Nucleus accumbens (tissue), 56 donors: ENCODE measurements around the gene TTLL8.

ENCODE experiments used
- DNase-seq, 56 donors: peaks; one replicate each; lab custom pipeline; 2025; lab: John Stamatoyannopoulos, UW

Gene TTLL8

DNA sequence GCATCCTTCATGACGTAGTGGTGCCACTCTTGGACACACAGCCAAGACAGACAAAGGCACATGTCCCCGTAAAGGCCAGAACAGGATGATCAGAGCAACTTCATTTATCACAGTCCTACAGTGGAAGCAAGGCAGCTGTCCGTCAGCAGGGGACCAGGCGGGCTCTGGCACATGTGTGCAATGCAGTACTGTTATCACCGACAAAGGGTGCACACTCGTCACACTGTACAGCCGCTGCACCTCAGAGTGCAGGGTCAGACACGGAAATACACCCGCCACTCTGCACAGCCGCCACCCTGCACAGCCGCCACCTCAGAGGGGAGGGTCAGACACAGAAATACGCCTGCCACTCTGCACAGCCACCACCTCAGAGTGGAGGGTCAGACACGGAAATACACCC lies 32.1 kb downstream of the TTLL8 start:
- no peak for DNase-seq

DNA sequence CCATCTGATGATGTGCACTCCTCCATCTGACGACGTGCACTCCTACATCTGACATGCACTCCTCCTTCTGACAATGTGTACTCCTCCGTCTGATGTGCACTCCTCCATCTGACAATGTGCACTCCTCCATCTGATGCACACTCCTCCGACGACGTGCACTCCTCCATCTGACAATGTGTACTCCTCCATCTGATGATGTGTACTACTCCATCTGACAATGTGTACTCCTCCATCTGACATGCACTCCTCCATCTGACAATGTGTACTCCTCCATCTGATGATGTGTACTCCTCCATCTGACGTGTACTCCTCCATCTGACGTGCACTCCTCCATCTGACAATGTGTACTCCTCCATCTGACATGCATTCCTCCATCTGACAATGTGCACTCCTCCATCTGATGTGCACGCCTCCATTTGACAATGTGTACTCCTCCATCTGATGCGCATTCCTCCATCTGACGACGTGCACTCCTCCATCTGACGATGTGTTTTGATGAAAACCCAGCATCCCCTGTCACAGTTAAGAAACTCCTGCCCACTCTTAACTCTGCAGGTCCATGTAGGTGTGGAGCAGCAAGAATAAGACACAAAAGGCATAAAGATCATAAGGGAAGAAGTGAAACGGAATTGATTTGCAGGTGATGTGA lies 35.8 kb downstream of the TTLL8 start:
- peak in 3 of 56 donors; percentile 1 to 19 (median 8) for DNase-seq

DNA sequence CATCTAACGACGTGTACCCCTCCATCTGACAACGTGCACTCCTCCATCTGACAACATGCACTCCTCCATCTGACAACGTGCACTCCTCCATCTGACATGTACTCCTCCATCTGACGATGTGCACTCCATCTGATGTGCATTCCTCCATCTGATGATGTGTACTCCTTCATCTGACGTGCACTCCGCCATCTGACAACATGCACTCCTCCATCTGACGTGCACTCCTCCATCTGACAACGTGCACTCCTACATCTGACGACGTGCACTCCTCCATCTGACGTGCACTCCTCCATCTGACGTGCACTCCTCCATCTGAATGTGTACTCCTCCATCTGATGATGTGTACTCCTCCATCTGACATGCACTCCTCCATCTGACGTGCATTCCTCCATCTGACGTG lies 37.5 kb downstream of the TTLL8 start:
- DNase-seq = no peak

DNA sequence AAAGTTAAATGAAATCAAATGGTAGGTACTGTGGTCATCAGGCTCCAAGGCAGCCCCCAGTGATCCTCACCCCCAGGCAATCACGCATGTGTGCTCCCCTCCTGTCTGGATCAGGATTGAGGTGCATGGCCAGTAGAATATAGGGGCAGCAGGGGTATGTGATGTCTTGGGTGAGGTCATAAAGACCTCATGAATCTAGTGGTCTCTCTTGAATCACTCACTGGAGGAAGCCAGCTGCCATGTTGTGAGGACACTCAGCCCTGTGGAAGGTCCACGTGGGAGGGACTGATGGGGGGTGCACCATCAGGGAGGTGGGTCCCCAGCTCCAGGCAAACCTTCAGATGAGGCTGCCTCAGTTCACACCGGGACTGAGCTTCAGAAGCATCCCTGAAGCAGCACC lies 38.8 kb downstream of the TTLL8 start:
- no peak for DNase-seq

DNA sequence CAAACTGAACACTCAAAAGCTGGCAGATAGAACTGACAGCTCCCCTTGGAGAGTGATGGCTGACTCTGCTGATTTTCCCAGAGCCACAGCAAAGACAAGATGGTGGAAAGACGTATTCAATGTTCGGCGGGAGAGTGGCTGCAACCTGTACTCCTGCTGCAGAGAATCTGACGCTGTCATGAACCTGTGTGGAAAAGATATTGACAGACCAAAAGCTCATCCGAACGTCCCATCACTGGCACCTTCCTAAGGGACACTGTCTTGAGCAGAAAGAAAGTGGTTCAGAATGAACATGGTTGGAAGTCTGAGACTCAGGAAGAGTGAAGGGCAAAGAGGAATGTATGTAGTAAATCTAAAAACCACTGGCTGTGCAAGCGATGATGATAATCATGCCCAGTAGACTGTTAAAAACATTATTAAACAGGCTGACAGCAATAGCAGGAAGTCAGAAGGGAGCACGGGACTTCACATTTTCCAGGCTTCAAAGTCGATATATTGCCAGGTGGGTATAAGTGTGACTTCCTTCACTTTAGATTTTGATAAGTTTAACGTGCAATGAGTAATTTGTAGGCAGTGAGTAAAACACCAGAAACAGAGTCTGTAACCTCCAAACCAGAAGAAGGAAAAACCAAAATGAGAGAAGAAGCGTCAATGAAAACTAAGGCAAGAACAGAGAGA lies 39.4 kb downstream of the TTLL8 start:
- DNase-seq = no peak

DNA sequence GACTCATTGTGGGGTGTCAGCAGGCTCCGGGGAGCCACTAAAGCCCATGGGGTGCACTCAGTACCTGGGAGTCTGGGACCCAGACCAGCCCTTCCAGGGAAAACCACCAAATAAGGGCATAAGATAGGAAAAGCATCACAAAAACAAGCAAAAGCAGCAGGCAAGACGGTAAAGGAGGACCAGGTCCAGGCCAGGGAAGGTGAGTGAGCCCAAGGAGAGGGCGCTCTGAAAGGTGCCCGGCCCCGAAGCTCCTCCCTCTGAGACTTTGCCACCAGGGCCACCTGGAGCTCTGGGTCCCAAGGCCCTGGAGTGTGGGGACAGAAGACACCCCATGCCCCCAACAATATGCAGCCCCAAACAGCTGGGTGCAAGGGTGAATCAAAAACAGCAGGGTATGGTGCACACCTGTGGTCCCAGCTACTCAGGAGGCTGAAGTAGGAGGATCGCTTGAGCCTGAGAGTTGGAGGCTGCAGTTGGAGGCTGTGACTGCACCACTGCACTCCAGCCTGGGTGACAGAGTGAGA lies 40.3 kb downstream of the TTLL8 start:
- DNase-seq = no peak

DNA sequence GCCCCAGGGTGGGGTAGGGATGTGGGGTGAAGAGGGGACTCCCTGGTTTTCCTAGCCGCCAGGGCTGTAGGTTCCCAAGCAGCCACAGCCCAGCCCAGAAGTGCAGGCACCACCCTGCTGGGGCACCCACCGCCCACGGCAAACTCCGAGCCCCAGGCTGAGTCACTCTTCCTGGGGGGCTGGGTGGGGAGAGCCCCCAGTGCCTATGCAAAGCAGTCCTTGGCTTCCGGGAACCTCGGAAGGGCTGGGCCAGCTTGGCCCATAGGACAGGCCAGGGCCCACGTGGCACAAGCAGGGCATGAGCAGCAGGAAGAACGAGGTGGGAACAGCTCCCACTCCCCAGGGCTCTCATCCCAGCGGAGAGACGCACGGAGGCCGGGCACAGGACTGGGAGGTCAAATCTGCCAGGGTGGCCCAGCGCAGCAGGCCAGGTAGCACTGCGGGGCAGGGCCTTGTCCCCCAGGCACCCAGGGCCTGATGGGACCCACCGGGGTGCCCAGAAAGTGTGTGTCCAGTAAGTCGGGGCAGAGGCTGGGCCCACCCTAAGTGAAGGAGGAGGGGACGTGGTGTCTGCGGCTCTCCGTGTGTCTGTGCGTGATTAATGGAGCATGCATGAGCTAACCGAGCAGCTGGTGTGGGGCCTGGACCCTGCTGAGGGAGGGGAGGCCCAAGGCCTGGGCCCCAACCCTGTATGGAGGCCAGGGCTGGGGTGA lies 41.0 kb downstream of the TTLL8 start:
- no peak for DNase-seq

DNA sequence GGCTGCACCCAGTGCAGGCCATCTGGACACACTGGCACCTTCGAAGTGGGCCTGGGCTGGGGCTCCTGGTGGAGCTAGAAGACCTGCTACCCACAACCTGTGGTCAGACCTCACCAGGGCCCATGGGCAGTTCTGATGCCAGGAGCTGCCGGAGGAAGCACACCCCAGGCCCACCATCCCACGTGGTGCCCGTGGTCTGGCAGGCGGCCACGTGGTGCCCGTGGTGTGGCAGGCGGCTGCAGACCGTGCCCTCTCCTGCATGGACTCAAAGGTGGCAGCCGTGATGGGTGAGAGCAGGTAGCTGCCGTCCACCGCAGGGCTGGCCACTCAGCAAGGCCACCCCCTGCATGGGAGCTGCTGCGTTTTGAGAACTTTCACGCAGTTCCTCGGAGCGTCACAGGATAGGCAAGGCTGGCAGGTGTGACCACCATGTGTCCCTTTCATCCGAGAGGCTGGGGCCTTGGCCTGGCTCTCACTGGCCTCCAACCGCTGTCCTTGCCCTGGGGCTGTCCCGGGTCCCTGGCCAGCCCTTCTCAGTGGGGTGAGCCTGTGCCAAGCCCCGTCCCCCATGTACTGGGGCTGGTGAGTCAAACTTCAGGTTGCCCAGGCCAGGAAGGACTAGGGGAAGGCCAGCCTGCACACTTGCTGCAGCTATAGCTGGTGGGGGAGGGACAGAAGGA lies 41.6 kb downstream of the TTLL8 start:
- DNase-seq = no peak

DNA sequence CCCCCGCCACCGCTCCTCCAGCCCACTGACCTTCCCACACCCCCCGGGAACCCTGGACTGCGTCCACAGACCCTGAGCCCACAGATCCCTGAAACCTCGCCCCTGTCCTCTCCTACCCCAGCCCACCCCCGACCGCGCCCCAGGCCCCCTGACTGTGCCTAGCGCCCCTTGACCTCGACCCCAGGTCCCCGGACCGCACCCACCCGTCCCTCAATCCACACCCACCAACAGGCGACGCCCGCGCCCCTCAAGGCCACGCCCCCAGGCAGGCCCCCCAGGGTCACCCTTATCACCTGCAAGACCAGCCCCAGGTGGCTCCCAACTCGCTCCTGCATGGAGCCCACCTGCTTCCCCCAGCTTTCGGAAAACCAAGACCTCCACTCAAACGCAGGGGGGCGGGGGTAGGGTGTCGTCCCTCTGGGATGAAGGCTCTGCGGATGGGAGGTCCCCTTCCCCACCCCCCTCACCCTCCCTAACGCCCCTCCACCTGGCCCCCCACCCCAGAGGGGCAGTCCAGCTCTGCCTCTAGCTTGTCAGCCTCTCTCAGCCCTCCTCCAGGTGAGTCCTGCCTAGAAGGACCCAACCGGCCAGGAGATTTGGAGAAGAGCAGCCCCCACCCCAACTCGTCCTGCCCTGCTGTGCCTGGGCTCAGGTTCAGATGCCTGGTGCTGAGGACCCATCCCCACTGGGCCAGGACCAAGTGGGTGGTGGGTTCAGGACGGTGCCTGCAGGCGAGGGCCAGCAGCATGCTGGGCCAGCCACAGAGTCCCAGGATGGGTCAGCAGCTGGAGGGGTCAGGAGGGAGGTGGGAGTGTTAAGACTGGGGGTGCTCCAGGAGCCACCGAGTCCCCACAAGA lies 42.4 kb downstream of the TTLL8 start:
- DNase-seq = no peak

DNA sequence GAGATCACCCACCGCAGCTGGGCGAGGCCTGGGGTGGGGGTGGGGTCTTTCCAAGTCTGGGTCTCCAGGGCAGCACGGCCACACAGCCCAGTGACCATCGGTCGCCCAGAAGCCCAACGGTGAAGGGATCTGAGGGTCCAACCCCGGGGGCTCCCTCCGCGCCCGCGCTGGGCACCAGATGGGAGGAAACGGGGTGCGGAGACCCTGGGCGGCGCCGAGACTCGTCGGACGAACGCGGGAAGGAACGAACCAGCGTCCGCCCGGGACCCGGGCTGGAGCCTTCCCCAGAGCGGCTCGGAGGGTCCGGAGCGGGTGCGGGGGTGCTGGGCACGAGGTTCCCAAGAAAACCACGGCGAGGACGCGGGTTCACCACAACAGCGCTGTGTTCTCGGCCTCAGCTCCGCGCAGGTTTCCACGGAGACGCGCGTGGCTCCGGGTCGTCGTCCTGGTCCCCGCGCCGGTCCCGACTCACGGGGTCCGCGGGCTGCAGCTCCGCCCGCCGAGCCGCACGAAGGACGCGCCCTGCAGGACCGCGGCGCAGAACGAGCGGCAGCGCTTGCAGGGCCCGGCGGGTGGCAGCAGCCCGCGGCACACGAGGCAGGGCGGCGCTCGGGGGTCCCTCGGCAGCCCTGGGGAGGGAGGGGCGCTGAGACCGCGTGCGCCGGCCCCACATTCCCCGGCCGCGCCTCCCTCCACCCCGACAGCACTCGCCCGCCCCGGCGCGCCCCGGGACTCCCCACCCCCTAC lies 43.3 kb downstream of the TTLL8 start:
- peak in 1 of 56 donors; percentile 27 for DNase-seq

DNA sequence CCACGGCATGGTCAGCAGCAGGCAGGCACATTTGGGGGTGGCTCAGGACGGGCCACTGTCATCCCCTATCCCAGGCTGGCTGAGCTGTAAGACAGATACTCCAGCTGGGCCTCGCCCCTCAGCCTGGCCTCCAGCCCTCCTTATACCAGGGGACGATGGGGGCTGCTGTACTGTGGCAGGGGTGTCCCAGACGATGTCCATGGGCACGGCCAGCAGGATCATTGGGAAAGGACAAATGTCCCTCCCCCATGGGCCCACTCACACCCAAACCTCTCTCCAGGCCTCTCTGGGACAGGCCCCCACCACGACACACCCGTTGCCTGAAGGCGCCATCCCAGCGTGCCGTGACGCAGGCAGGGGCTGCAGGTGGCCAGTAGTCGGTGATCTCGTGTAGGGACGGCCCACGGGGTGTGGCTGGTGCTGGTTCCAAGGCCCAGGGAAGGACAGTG lies 44.0 kb downstream of the TTLL8 start:
- DNase-seq = no peak

DNA sequence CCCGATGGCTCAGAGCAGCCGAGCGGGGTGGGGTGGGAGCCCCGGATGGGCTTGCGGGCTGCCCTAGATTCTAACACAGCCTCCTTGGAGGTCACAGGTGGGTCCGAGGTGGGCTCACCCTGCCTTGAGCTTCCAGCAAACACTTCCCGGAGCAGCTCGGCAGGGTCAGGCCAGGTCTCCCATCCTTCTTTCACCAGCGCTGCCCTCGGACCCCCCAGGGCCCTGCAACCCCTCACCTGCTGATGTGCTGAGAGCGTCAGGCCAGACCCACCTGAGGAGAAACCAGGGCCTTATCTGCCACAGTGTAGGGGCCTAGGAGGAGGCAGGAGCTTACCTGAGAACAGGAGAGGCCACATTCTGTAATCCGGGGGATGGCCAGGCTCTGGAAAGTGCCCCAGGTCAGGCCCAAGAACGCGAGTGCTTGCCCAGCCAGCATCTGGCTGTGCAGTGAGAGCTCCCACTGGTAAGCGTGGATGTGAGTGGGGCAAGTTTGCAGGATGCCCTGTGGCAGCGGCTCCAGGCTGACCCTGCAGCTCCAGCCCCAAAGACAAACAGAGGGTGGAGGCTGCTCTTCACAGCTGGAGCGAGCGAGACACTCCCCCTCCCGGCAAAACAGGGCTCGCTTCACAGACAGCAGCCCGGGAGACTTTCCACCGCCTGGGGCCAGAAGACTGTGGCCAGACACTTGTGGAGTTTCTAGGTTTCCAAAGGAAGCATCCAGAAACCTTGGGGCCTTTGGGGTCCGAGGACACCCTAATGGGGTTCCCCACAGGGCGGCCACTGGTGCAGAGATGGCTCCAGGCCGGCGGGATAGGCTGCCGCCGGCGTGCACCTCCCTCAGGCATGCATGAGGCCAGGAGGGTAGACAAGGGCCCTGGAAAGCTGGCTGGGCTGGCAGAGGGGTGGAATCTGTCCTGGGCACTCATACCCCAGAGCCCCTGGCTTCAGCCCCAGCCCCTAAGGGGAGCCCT lies 45.6 kb downstream of the TTLL8 start, which contains the start of gene IL17REL:
IL17REL (minus strand) TSS at position 555 of the 971 bp plus-strand sequence; CDS start at position 436, 119 bp downstream.
- peak in 1 of 56 donors; percentile 6 for DNase-seq

DNA sequence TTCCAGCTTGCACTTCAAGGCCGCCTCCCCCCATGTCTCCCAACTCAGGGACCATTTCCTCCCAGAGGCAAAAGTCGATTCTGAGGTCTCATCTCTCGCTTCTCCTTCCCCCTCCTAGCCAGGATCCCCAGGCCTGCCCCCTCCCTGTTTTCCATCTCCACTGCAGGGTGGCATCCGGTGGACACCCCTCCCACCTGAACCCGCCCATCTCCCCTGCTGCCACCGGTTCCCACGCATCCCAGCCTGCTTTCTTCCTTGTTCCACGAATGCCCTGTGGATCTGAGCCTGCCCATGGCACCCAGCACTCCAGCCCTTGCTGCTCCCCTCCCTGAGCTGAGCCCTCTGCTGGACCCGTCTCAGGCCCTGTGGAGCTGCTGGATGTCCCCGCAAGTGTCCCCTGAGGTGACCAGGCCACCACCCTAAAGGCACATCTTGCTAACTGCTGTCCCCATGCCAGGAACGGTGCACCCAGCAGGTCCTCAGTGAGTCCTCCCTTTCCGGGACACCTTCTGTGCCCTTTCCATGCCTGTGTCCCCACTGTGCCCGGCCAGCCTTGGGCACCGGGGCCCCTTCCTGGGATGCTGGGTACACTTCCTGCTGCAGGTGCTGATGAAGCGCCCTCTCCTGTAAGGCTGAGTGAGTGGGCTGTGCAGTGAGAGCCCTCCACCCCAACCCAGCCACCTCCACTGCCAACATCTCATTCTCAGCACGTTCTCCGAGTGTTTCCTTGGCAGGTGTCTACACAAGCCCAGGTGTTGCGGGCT lies 46.5 kb downstream of the TTLL8 start:
- no peak for DNase-seq

DNA sequence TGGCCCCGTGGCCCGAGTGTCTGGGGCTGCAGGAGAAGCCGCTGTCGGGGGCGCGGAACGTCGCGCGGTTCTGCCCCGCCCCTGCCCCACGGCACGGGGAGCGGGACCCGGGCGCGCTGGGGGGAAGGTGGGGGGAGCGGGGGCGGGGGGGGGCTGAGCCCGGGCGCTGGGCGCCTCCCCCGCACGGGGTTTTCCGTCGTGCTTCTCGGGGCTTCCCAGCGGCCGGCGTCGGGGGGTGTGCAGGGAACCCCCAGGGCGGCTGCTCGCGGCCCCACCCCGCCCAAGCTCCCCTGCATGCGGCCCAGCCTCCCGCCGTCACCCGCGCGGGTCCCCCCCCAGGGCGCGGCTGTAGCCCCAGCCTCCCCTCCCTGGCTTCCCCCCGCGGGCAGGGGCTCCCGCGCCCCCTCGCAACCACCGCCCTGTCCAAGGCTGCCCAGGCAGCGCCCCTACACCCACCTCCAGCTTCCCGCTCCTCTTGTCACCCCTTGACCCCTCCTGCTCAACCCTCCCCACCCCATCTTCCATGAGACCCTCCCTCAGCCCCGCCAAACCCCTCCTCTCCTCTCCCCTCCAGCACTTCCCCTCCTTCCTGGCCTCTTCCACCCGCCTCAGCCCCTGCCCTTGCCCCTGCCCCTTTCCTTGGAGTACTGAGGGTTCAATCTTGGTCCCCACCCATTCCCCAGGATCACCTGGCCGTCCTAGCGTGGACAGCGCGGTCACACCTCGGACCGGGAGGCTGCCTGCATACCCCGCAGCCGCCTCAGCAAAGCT lies 47.2 kb downstream of the TTLL8 start:
- no peak for DNase-seq

DNA sequence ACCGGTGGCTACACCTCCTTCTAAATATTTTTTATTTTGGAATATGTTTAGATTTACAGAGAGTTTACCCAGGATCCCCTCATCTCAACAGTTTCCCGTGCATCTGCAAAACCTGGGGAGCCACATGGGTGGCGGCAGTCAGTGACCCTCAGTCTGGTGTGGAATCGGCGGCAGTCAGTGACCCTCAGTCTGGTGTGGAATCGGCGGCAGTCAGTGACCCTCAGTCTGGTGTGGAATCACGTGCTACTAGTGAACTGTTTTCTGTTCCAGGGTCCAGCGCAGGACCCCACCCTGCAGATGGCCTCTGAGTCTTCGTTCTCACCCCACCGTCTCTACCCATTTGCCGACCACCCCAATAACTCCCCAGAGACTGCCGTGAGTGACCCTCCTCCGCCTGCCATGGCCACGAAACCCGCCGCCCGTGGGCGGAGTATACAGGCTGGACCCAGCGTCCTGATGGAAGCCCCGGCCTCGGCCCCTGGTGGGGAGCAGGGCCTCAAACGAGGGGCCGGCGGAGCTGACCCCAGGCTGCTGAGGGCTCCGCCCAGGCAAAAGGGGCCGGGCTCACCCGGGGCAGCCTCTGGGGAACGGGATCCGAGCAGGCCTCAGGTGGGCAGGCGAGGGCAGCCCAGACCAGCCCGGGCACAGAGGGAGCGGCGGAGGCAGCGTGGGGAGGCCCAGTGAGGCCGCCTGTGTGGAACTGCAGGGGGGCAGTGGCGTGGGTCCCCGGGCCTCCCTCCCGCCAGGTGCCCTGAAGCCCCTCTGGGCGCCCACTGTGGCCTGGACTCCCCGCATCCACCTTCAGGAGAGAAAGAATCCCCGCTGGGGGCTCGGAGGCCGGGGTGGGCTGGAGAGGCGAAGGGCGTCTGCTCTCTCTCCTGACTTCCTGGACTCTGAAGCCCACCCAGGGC lies 48.1 kb downstream of the TTLL8 start:
- no peak for DNase-seq
